Measurements from ENCODE around the gene SLMAP. TPM values are rescaled to one million over a fixed set of nuclear protein-coding genes. Genes with fewer than 3 reads are reported as not detected.

SLMAP gene
- total and polyA plus RNA-seq, 2 experiments from 2014 or later = 32.1 to 73.0 TPM

DNA sequence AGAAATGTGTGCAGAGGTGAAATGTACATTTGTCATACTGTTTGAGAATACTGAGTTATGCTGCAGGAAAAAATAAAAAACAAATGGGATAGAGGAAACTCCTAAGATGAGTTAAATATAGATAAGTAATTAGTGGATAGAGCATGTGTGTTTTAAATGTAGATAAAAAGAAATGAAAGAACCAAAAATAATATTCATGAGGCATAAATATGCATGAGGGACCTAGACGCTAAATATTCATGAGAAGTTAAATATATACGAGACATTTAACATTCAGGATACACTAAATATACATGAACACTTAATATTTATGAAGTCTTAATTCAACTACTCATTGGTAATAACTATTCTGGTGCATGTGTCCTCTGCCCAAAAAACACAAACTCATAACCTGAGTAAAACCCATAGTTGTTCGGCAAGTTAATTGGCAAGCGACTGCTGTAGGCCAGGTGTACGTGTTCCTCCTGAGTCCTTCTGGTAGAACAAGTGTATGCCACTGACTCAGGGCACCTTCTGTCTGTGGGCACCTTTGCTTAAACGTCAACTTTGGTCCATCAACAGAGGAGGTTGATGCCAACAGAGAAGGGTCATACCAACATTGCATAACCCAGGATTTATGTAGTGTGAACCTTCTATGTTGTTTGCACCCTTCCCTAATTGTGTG is 38.8 kb upstream of the SLMAP start:
- no peaks in the 10 kb centered on the region for H3K9me3 Mint-ChIP-seq
- Histone ChIP-seq H3K4me1 (ENCODE audit: insufficient read depth) (no peaks in the 10 kb centered on the region), H4K20me1 (replicated peaks; ENCODE audit: insufficient read depth) (no peaks in the 10 kb centered on the region), H3K4me3 (no peak overlapping the region), H3K4me2 (no peak overlapping the region), H3F3A (replicated peaks; ENCODE audit: low read depth) (no peaks in the 10 kb centered on the region), H3K9me2 (ENCODE audit: insufficient read depth) (no peaks in the 10 kb centered on the region), H3K27me3 (ENCODE audit: insufficient read depth) (no peaks in the 10 kb centered on the region), H3K27ac (ENCODE audit: low read depth) (no peak overlapping the region), H3K36me3 (ENCODE audit: insufficient read depth) (no peaks in the 10 kb centered on the region), H3K79me2 (replicated peaks; ENCODE audit: insufficient read depth) (no peaks in the 10 kb centered on the region), H2AFZ (no peak overlapping the region)
- no peak for DNase-seq (ENCODE audit: low spot score)
- no peaks in the 10 kb centered on the region for H3K4me1 Mint-ChIP-seq
- H3K4me3 Mint-ChIP-seq = no peak overlapping the region
- no peaks in the 10 kb centered on the region for H3K36me3 Mint-ChIP-seq (ENCODE audit: low read depth)
- peaks cover 2% of the 10 kb centered on the region for H3K27me3 Mint-ChIP-seq (ENCODE audit: insufficient read depth, low read depth, poor library complexity)
- ATAC-seq = no peak
- no peak for TF ChIP-seq POLR2AphosphoS5 (IDR thresholded peaks at IDR 0.05; ENCODE audit: low read depth)
- TF ChIP-seq ZNF114 (CRISPR knock-in tag; IDR thresholded peaks at IDR 0.05) = no peak
- TF ChIP-seq EZH2phosphoT487 (IDR thresholded peaks at IDR 0.05; ENCODE audit: unreplicated experiment) = no peak
- no peak overlapping the region for H3K27ac Mint-ChIP-seq

DNA sequence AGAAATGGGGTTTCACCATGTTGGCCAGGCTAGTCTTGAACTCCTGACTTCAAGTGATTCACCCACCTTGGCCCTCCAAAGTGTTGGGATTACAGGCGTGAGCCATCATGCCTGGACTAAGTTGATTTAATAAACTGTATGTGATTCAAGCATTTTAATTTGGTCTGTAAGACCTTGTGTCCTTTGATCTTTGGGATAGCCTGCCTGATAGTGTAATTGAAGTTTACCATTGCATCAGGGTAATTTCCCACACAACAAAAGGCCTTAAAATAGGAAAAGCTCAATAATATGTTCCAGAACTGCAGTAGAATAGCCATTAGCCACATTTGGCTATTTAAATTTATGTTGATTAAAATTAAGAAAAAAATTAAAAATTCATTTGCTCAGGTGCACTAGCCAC is 38.0 kb upstream of the SLMAP start:
- no peaks in the 10 kb centered on the region for H3K27me3 ChIP-seq (ENCODE audit: insufficient read depth)
- no peaks in the 10 kb centered on the region for H3K79me2 ChIP-seq (replicated peaks; ENCODE audit: insufficient read depth)
- no peak for ATAC-seq
- H4K20me1 ChIP-seq (replicated peaks; ENCODE audit: insufficient read depth) = no peaks in the 10 kb centered on the region
- H3K9me2 ChIP-seq (ENCODE audit: insufficient read depth) = no peaks in the 10 kb centered on the region
- Mint-ChIP-seq H3K27ac (no peak overlapping the region), H3K9me3 (no peaks in the 10 kb centered on the region), H3K27me3 (ENCODE audit: insufficient read depth, low read depth, poor library complexity) (peaks cover 2% of the 10 kb centered on the region), H3K4me1 (no peaks in the 10 kb centered on the region), H3K36me3 (ENCODE audit: low read depth) (no peaks in the 10 kb centered on the region), H3K4me3 (no peak overlapping the region)
- DNase-seq (ENCODE audit: low spot score) = no peak
- no peaks in the 10 kb centered on the region for H3K4me1 ChIP-seq (ENCODE audit: insufficient read depth)
- H3K27ac ChIP-seq (ENCODE audit: low read depth) = no peak overlapping the region
- no peak overlapping the region for H2AFZ ChIP-seq
- H3K36me3 ChIP-seq (ENCODE audit: insufficient read depth) = no peaks in the 10 kb centered on the region
- TF ChIP-seq POLR2AphosphoS5 (IDR thresholded peaks at IDR 0.05; ENCODE audit: low read depth) = no peak
- TF ChIP-seq ZNF331 (CRISPR knock-in tag; IDR thresholded peaks at IDR 0.05; ENCODE audit: low read depth) = no peak
- TF ChIP-seq ZNF114 (CRISPR knock-in tag; IDR thresholded peaks at IDR 0.05) = no peak
- no peak for TF ChIP-seq EZH2 (IDR thresholded peaks at IDR 0.05; ENCODE audit: low read depth, unreplicated experiment)
- no peak for TF ChIP-seq EZH2phosphoT487 (IDR thresholded peaks at IDR 0.05; ENCODE audit: unreplicated experiment)
- TF ChIP-seq, protein P1, sequence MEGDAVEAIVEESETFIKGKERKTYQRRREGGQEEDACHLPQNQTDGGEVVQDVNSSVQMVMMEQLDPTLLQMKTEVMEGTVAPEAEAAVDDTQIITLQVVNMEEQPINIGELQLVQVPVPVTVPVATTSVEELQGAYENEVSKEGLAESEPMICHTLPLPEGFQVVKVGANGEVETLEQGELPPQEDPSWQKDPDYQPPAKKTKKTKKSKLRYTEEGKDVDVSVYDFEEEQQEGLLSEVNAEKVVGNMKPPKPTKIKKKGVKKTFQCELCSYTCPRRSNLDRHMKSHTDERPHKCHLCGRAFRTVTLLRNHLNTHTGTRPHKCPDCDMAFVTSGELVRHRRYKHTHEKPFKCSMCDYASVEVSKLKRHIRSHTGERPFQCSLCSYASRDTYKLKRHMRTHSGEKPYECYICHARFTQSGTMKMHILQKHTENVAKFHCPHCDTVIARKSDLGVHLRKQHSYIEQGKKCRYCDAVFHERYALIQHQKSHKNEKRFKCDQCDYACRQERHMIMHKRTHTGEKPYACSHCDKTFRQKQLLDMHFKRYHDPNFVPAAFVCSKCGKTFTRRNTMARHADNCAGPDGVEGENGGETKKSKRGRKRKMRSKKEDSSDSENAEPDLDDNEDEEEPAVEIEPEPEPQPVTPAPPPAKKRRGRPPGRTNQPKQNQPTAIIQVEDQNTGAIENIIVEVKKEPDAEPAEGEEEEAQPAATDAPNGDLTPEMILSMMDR (conservative IDR thresholded peaks at IDR 0.05; ENCODE audit: low read depth in 2 of 2) = no peak
- no peak for TF ChIP-seq JUNB (IDR thresholded peaks at IDR 0.05; ENCODE audit: unreplicated experiment)
- TF ChIP-seq, protein P2, sequence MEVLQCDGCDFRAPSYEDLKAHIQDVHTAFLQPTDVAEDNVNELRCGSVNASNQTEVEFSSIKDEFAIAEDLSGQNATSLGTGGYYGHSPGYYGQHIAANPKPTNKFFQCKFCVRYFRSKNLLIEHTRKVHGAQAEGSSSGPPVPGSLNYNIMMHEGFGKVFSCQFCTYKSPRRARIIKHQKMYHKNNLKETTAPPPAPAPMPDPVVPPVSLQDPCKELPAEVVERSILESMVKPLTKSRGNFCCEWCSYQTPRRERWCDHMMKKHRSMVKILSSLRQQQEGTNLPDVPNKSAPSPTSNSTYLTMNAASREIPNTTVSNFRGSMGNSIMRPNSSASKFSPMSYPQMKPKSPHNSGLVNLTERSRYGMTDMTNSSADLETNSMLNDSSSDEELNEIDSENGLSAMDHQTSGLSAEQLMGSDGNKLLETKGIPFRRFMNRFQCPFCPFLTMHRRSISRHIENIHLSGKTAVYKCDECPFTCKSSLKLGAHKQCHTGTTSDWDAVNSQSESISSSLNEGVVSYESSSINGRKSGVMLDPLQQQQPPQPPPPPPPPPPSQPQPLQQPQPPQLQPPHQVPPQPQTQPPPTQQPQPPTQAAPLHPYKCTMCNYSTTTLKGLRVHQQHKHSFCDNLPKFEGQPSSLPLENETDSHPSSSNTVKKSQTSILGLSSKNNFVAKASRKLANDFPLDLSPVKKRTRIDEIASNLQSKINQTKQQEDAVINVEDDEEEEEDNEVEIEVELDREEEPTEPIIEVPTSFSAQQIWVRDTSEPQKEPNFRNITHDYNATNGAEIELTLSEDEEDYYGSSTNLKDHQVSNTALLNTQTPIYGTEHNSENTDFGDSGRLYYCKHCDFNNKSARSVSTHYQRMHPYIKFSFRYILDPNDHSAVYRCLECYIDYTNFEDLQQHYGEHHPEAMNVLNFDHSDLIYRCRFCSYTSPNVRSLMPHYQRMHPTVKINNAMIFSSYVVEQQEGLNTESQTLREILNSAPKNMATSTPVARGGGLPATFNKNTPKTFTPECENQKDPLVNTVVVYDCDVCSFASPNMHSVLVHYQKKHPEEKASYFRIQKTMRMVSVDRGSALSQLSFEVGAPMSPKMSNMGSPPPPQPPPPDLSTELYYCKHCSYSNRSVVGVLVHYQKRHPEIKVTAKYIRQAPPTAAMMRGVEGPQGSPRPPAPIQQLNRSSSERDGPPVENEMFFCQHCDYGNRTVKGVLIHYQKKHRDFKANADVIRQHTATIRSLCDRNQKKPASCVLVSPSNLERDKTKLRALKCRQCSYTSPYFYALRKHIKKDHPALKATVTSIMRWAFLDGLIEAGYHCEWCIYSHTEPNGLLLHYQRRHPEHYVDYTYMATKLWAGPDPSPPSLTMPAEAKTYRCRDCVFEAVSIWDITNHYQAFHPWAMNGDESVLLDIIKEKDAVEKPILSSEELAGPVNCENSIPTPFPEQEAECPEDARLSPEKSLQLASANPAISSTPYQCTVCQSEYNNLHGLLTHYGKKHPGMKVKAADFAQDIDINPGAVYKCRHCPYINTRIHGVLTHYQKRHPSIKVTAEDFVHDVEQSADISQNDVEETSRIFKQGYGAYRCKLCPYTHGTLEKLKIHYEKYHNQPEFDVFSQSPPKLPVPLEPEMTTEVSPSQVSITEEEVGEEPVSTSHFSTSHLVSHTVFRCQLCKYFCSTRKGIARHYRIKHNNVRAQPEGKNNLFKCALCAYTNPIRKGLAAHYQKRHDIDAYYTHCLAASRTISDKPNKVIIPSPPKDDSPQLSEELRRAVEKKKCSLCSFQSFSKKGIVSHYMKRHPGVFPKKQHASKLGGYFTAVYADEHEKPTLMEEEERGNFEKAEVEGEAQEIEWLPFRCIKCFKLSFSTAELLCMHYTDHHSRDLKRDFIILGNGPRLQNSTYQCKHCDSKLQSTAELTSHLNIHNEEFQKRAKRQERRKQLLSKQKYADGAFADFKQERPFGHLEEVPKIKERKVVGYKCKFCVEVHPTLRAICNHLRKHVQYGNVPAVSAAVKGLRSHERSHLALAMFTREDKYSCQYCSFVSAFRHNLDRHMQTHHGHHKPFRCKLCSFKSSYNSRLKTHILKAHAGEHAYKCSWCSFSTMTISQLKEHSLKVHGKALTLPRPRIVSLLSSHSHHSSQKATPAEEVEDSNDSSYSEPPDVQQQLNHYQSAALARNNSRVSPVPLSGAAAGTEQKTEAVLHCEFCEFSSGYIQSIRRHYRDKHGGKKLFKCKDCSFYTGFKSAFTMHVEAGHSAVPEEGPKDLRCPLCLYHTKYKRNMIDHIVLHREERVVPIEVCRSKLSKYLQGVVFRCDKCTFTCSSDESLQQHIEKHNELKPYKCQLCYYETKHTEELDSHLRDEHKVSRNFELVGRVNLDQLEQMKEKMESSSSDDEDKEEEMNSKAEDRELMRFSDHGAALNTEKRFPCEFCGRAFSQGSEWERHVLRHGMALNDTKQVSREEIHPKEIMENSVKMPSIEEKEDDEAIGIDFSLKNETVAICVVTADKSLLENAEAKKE (CRISPR knock-in tag; IDR thresholded peaks at IDR 0.05) = no peak
- no peak overlapping the region for H3K4me3 ChIP-seq
- no peak overlapping the region for H3K4me2 ChIP-seq
- H3F3A ChIP-seq (replicated peaks; ENCODE audit: low read depth) = no peaks in the 10 kb centered on the region
